A549 (cell line): ENCODE results near the gene BMP7. TPM values are rescaled to one million over a fixed set of nuclear protein-coding genes. Genes with fewer than 3 reads are reported as not detected.

Experiments used
- ATAC-seq, 2 experiments: fragments of 200-7000 bp in 1 of 2; fragments of >200 bp in 1 of 2; cut with Nextera tagmentation in 1 of 2; cut with Tn5 transposase in 1 of 2; 3 replicates each; pipeline versions ENCODE4 v1.8.0 to v1.9.1; 2018 to 2020; ENCODE audit warnings: mild to moderate bottlenecking in 1 of 2, moderate library complexity in 1 of 2
- CTCF ChIA-PET: fragments of 300-600 bp; sonication (Branson Sonifier 250); formaldehyde crosslinking; extraction: SDS; loops from one replicate; lab custom pipeline; 2021; ENCODE audit warnings: antibody characterized with exemption, inconsistent platforms; lab: Yijun Ruan, JAX
- POLR2A ChIA-PET: fragments of 350-600 bp; formaldehyde crosslinking; extraction: SDS; loops from one replicate; lab custom pipeline; 2021; ENCODE audit warnings: antibody characterized with exemption, inconsistent platforms; lab: Yijun Ruan, JAX
- DNase-seq, 2 experiments: peaks; one replicate each; pipeline versions ENCODE4 v3.0.0 to v3.0.0-alpha.2; 2011 to 2016; ENCODE audit warnings: low read depth in 1 of 2, low spot score in 1 of 2
- FAIRE-seq: peaks from 2 replicates; lab custom pipeline; 2011; peaks lifted over from hg19 to GRCh38; lab: Jason Lieb, UNC
- H3K27ac ChIP-seq, 2 experiments: fragments of >200 bp; sonication (Bioruptor Twin); formaldehyde crosslinking; 3 replicates each; pipeline ENCODE4 v1.5.1; 2016 to 2017
- H3K4me1 ChIP-seq: fragments of >200 bp; sonication (Bioruptor Twin); formaldehyde crosslinking; 3 replicates; pipeline ENCODE4 v1.6.1; 2016
- H3K4me2 ChIP-seq: fragments of >200 bp; sonication (Bioruptor Twin); formaldehyde crosslinking; 3 replicates; pipeline ENCODE4 v1.6.1; 2016
- H3K4me3 ChIP-seq: fragments of >200 bp; sonication (Bioruptor Twin); formaldehyde crosslinking; 3 replicates; pipeline ENCODE4 v1.5.1; 2016
- H3K9me3 ChIP-seq: fragments of >200 bp; sonication (Bioruptor Twin); formaldehyde crosslinking; 3 replicates; pipeline ENCODE4 v1.6.1; 2016
- ATOH8 ChIP-seq: fragments of 250-450 bp; sonication (Bioruptor Pico); IDR thresholded peaks from 2 replicates; pipeline ENCODE4 v1.5.0; 2020; ENCODE audit warnings: low read depth, mild to moderate bottlenecking, moderate library complexity
- CBX8 ChIP-seq: fragments of 200-600 bp; sonication (generic); IDR thresholded peaks from 2 replicates; pipeline ENCODE4 v1.6.1; 2016
- CTCF ChIP-seq: fragments of >200 bp; sonication (Bioruptor Twin); formaldehyde crosslinking; IDR thresholded peaks from 3 replicates; pipeline ENCODE4 v1.5.1; 2016
- E2F6 ChIP-seq: IDR thresholded peaks from 2 replicates; pipeline ENCODE4 v1.6.1; 2012; ENCODE audit warnings: low read depth, borderline replicate concordance
- EHF ChIP-seq: fragments of 250-450 bp; sonication (Bioruptor Pico); IDR thresholded peaks from 2 replicates; pipeline ENCODE4 v1.5.0; 2020; ENCODE audit warnings: mild to moderate bottlenecking
- ELK1 ChIP-seq: fragments of 150-350 bp; IDR thresholded peaks from 2 replicates; pipeline ENCODE4 v1.6.1; 2014; ENCODE audit warnings: low read depth, mild to moderate bottlenecking, low read length
- EP300 ChIP-seq, 2 experiments: fragments of >200 bp; sonication (Bioruptor Twin); formaldehyde crosslinking; IDR thresholded peaks; 2 replicates in 1 of 2; 3 replicates in 1 of 2; pipeline ENCODE4 v1.6.1; 2016 to 2017
- FOSB ChIP-seq: fragments of 250-450 bp; sonication (Bioruptor Pico); IDR thresholded peaks from 2 replicates; pipeline ENCODE4 v1.5.0; 2020; ENCODE audit warnings: mild to moderate bottlenecking, moderate library complexity
- HDAC2 ChIP-seq: fragments of 200-600 bp; sonication (generic); IDR thresholded peaks from 2 replicates; pipeline ENCODE4 v1.6.1; 2016
- HOXB13 ChIP-seq: fragments of 250-450 bp; sonication (Bioruptor Pico); IDR thresholded peaks from 2 replicates; pipeline ENCODE4 v1.5.0; 2020; ENCODE audit warnings: low read depth, mild to moderate bottlenecking, moderate library complexity
- JUNB ChIP-seq: fragments of >200 bp; sonication (Bioruptor Twin); formaldehyde crosslinking; IDR thresholded peaks from 2 replicates; pipeline ENCODE4 v1.6.1; 2016
- KDM5A ChIP-seq: fragments of 200-600 bp; sonication (generic); IDR thresholded peaks from 2 replicates; pipeline ENCODE4 v1.6.1; 2016; ENCODE audit warnings: antibody characterized with exemption, mild to moderate bottlenecking
- MAX ChIP-seq: IDR thresholded peaks from 2 replicates; pipeline ENCODE4 v1.6.1; 2012
- MAZ ChIP-seq: fragments of 150-350 bp; IDR thresholded peaks from 2 replicates; pipeline ENCODE4 v1.6.1; 2014; ENCODE audit warnings: antibody characterized with exemption, low read depth, low read length, borderline replicate concordance
- NR3C1 ChIP-seq: fragments of >200 bp; sonication (Bioruptor Twin); formaldehyde crosslinking; IDR thresholded peaks from 3 replicates; pipeline ENCODE4 v1.6.1; 2017
- REST ChIP-seq: fragments of 200-600 bp; sonication (generic); IDR thresholded peaks from 2 replicates; pipeline ENCODE4 v1.6.1; 2016; ENCODE audit warnings: antibody characterized with exemption, mild to moderate bottlenecking, moderate library complexity
- RFX5 ChIP-seq: fragments of 450-650 bp; IDR thresholded peaks from 2 replicates; pipeline ENCODE4 v1.7.1; 2014; ENCODE audit warnings: antibody characterized with exemption, mild to moderate bottlenecking, moderate library complexity
- RNF2 ChIP-seq: fragments of 200-600 bp; sonication (generic); IDR thresholded peaks from 2 replicates; pipeline ENCODE4 v1.6.1; 2016; ENCODE audit warnings: low read depth, mild to moderate bottlenecking, antibody characterized with exemption, moderate library complexity, borderline replicate concordance
- TFCP2L1 ChIP-seq: fragments of 250-450 bp; sonication (Bioruptor Pico); IDR thresholded peaks from 2 replicates; pipeline ENCODE4 v1.5.0; 2021; ENCODE audit warnings: mild to moderate bottlenecking
- ZFP36 ChIP-seq: fragments of 450-650 bp; IDR thresholded peaks from 2 replicates; pipeline ENCODE4 v1.6.1; 2014; ENCODE audit warnings: borderline replicate concordance; ENCODE audit not compliant: partially characterized antibody
- WGBS: methylation state at CpG from one replicate; pipeline ENCODE4 v1.1.6; 2017; ENCODE audit errors: missing lambda C conversion rate; 5-methylcytosine and 5-hydroxymethylcytosine counted together
- polyA plus RNA-seq, 4 experiments: library from polyadenylated mRNA; depleted of rRNA in 3 of 4; stranded (reverse); fragments of >200 nt; fragmentation: RNase III in 1 of 4; extraction: RNeasy Plus Mini Kit Qiagen cat#74134 plus additional on column Dnase treatment in 1 of 4; gene quantifications; 2 replicates in 3 of 4; 3 replicates in 1 of 4; pipeline ENCODE4 v1.2.3, GENCODE V29; 2011 to 2017

Gene BMP7
- polyA plus RNA-seq, 2 of the 4 experiments (the other 2 are of a cell fraction): 0.08 to 0.22 TPM

GRCh38 chr20:57200882-57201695 lies 65.4 kb downstream of the BMP7 start:
- H3K27ac ChIP-seq: no peak overlapping the region
- WGBS: 38% methylated on average over 7 of the region's 7 CpGs
- ChIA-PET CTCF (interaction anchor here (1.4 kb wide), 1 partner anchor 19 kb away, joined by 3 read pairs; no protein-coding TSS in a partner anchor), POLR2A (no interaction called here)
- TF ChIP-seq EP300 (IDR thresholded peaks at IDR 0.05) (no peak), ZFP36 (no peak), NR3C1 (no peak), RNF2 (no peak), FOSB (CRISPR knock-in tag) (no peak), KDM5A (no peak), ATOH8 (CRISPR knock-in tag) (no peak)
- H3K4me2 ChIP-seq: no peak overlapping the region
- no peak for DNase-seq
- no peak for ATAC-seq
- H3K9me3 ChIP-seq: no peaks in the 10 kb centered on the region
- no peak overlapping the region for H3K4me3 ChIP-seq
- no peak for FAIRE-seq
- peaks cover 9% of the 10 kb centered on the region; the same call in 2 of the 3 replicates for H3K4me1 ChIP-seq

- ChIA-PET CTCF (no interaction called here), POLR2A (no interaction called here)
- ATAC-seq: no peak
- WGBS: 56% methylated on average over 14 of the region's 16 CpGs
- H3K4me1 ChIP-seq: no peaks in the 10 kb centered on the region
- no peak for DNase-seq
- no peak for FAIRE-seq
- no peaks in the 10 kb centered on the region for H3K9me3 ChIP-seq
- no peak overlapping the region for H3K27ac ChIP-seq
- no peak overlapping the region for H3K4me2 ChIP-seq
- H3K4me3 ChIP-seq: no peak overlapping the region
- no peak for TF ChIP-seq REST
- TF ChIP-seq HOXB13: no peak
- no peak for TF ChIP-seq RFX5
- TF ChIP-seq ATOH8 (CRISPR knock-in tag): no peak
- no peak for TF ChIP-seq EP300 (IDR thresholded peaks at IDR 0.05)
- no peak for TF ChIP-seq ELK1
- no peak for TF ChIP-seq ZFP36
- TF ChIP-seq JUNB: no peak
- TF ChIP-seq HDAC2: no peak
- TF ChIP-seq CBX8: no peak
- no peak for TF ChIP-seq TFCP2L1 (CRISPR knock-in tag)
- no peak for TF ChIP-seq CTCF
- no peak for TF ChIP-seq MAZ
- no peak for TF ChIP-seq MAX
- no peak for TF ChIP-seq EHF (CRISPR knock-in tag)
- no peak for TF ChIP-seq E2F6
Observed at GRCh38 chr20:57199656-57200405, 66.6 kb downstream of the BMP7 start.
